Ishikawa (cell line): ENCODE results near the gene C14orf93.

Source experiments
- CEBPB ChIP-seq: IDR thresholded peaks from 2 replicates; pipeline ENCODE4 v1.6.1; 2012
- CREB1 ChIP-seq: IDR thresholded peaks from 2 replicates; pipeline ENCODE4 v1.6.1; 2012; ENCODE audit warnings: low read depth
- EGR1 ChIP-seq: IDR thresholded peaks from 2 replicates; pipeline ENCODE4 v1.6.1; 2012
- EP300 ChIP-seq: IDR thresholded peaks from 2 replicates; pipeline ENCODE4 v1.6.1; 2012; ENCODE audit warnings: borderline replicate concordance
- FOXM1 ChIP-seq: IDR thresholded peaks from 2 replicates; pipeline ENCODE4 v1.6.1; 2012; ENCODE audit warnings: low read depth, borderline replicate concordance
- NFIC ChIP-seq: IDR thresholded peaks from 2 replicates; pipeline ENCODE4 v1.6.1; 2012
- RAD21 ChIP-seq: IDR thresholded peaks from 2 replicates; pipeline ENCODE4 v1.6.1; 2012; ENCODE audit warnings: low read depth
- TAF1 ChIP-seq: IDR thresholded peaks from 2 replicates; pipeline ENCODE4 v1.6.1; 2012; ENCODE audit warnings: low read depth, mild to moderate bottlenecking
- TCF12 ChIP-seq: IDR thresholded peaks from 2 replicates; pipeline ENCODE4 v1.6.1; 2012; ENCODE audit warnings: low read depth
- TEAD4 ChIP-seq: IDR thresholded peaks from 2 replicates; pipeline ENCODE4 v1.6.1; 2012
- YY1 ChIP-seq: IDR thresholded peaks from 2 replicates; pipeline ENCODE4 v1.6.1; 2012; ENCODE audit warnings: low read depth
- ZBTB7A ChIP-seq: IDR thresholded peaks from 2 replicates; pipeline ENCODE4 v1.6.1; 2012; ENCODE audit warnings: low read depth
- TF ChIP-seq, protein P1 (sequence below): IDR thresholded peaks from 2 replicates; pipeline ENCODE4 v1.6.1; 2012; ENCODE audit warnings: low read depth, mild to moderate bottlenecking
- TF ChIP-seq, protein P2 (sequence below): IDR thresholded peaks from 2 replicates; pipeline ENCODE4 v1.6.1; 2012
- TF ChIP-seq, protein P3 (sequence below): IDR thresholded peaks from 2 replicates; pipeline ENCODE4 v1.6.1; 2012

C14orf93 gene, protein sequence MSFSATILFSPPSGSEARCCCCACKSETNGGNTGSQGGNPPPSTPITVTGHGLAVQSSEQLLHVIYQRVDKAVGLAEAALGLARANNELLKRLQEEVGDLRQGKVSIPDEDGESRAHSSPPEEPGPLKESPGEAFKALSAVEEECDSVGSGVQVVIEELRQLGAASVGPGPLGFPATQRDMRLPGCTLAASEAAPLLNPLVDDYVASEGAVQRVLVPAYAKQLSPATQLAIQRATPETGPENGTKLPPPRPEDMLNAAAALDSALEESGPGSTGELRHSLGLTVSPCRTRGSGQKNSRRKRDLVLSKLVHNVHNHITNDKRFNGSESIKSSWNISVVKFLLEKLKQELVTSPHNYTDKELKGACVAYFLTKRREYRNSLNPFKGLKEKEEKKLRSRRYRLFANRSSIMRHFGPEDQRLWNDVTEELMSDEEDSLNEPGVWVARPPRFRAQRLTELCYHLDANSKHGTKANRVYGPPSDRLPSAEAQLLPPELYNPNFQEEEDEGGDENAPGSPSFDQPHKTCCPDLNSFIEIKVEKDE

DNA sequence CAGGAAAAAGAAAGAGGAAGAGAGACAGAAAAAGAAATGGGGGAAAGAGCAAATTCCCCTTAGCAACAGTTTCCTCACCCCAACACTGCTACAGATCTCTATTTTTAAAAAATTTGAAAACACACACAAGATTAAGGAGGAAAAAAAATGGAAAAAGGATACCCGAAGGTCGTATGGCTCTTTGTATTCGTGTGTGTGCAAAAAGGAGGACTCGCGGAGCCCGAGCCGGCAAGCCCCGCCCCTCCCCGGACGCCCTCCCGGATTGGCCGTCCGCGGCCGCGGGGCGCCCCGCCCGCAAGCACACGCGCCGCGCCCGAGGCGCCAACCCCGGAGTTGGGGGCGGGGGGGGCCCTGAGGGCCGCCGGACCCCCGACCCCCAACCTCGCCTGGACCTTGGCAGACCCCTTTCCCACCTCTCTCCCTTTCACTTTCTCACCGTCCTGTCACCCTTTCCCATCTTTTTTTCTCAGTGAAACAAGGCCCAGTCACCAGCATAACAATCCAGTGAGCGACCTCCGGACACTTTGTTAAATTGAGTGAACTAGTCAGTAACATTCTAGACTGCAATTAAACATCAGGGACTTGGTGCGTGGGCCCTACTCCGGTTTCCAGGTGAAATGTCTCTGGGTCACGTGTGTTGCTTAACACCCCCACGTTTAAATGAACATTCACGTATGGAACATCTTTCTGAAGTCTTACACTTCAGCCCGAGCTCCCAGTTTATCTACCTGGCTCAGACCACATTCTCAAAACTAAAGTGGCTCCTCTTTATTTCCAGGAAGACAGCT is at the start of gene C14orf93:
C14orf93 (minus strand) TSS at position 205 of the 788 bp plus-strand sequence. CDS start 11,120 bp downstream, outside the sequence.
- TF ChIP-seq RAD21 = no peak
- TF ChIP-seq EGR1 = peak; percentile 38; the same call in 1 of the 2 replicates
- peak; percentile 98 for TF ChIP-seq ZBTB7A
- TF ChIP-seq TAF1 = no peak
- TF ChIP-seq, protein P1, sequence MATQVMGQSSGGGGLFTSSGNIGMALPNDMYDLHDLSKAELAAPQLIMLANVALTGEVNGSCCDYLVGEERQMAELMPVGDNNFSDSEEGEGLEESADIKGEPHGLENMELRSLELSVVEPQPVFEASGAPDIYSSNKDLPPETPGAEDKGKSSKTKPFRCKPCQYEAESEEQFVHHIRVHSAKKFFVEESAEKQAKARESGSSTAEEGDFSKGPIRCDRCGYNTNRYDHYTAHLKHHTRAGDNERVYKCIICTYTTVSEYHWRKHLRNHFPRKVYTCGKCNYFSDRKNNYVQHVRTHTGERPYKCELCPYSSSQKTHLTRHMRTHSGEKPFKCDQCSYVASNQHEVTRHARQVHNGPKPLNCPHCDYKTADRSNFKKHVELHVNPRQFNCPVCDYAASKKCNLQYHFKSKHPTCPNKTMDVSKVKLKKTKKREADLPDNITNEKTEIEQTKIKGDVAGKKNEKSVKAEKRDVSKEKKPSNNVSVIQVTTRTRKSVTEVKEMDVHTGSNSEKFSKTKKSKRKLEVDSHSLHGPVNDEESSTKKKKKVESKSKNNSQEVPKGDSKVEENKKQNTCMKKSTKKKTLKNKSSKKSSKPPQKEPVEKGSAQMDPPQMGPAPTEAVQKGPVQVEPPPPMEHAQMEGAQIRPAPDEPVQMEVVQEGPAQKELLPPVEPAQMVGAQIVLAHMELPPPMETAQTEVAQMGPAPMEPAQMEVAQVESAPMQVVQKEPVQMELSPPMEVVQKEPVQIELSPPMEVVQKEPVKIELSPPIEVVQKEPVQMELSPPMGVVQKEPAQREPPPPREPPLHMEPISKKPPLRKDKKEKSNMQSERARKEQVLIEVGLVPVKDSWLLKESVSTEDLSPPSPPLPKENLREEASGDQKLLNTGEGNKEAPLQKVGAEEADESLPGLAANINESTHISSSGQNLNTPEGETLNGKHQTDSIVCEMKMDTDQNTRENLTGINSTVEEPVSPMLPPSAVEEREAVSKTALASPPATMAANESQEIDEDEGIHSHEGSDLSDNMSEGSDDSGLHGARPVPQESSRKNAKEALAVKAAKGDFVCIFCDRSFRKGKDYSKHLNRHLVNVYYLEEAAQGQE = no peak
- no peak for TF ChIP-seq CREB1
- TF ChIP-seq CEBPB = no peak
- no peak for TF ChIP-seq TCF12
- TF ChIP-seq NFIC = no peak
- no peak for TF ChIP-seq EP300
- no peak for TF ChIP-seq TEAD4
- TF ChIP-seq, protein P2, sequence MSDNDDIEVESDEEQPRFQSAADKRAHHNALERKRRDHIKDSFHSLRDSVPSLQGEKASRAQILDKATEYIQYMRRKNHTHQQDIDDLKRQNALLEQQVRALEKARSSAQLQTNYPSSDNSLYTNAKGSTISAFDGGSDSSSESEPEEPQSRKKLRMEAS = 0 out of 2 replicates have a peak, but pooled peaks have one; percentile 34
- TF ChIP-seq YY1 = no peak
- TF ChIP-seq, protein P3, sequence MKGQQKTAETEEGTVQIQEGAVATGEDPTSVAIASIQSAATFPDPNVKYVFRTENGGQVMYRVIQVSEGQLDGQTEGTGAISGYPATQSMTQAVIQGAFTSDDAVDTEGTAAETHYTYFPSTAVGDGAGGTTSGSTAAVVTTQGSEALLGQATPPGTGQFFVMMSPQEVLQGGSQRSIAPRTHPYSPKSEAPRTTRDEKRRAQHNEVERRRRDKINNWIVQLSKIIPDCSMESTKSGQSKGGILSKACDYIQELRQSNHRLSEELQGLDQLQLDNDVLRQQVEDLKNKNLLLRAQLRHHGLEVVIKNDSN = peak; percentile 76
- no peak for TF ChIP-seq FOXM1

DNA sequence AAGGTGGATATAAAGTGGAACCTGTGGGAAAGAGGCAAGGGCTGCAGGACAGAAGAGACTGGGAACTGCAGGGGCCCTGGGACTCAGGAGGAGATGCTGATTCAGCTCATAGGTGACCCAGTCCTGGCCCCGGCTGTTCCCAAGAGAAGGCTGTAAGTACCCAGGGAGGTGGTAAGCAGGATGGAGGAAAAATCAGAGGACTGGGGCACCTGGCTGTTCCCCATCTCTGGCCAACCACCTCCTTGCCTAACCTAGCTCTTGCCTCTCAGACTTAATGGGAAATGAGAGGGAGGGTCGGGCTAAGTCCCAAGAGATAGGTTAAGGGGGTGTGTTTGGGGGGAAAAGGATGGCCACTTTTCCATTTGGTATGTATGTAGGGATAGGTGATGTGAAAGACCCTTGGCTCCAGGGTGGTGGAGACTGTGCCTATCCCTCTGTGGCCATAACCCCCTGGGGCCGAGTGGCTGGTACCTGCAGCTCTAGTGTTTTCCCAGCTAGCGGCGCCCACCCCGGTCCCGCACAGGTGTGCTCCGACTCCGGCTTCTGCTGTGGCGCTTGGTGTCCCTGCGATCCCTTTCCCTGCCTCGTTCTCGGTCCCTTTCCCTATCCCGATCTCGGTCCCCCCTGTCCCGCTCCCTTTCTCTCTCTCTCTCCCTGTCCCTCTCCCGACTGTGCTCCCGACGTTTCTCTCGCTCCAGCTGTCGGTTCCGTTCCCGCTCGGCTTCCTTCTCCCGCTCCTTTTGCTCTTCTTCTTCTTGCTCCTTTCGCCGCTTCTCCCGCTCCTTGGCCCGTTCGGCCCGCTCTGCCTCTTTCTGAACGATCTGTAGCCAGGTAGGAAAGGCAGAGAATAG is 48.9 kb upstream of the C14orf93 start:
- TF ChIP-seq RAD21 = no peak
- TF ChIP-seq, protein P1 = no peak
- no peak for TF ChIP-seq EGR1
- TF ChIP-seq FOXM1 = no peak
- TF ChIP-seq TEAD4 = no peak
- TF ChIP-seq YY1 = no peak
- TF ChIP-seq, protein P2 = no peak
- no peak for TF ChIP-seq ZBTB7A
- no peak for TF ChIP-seq TAF1
- TF ChIP-seq CEBPB = no peak
- TF ChIP-seq CREB1 = no peak
- TF ChIP-seq NFIC = no peak

DNA sequence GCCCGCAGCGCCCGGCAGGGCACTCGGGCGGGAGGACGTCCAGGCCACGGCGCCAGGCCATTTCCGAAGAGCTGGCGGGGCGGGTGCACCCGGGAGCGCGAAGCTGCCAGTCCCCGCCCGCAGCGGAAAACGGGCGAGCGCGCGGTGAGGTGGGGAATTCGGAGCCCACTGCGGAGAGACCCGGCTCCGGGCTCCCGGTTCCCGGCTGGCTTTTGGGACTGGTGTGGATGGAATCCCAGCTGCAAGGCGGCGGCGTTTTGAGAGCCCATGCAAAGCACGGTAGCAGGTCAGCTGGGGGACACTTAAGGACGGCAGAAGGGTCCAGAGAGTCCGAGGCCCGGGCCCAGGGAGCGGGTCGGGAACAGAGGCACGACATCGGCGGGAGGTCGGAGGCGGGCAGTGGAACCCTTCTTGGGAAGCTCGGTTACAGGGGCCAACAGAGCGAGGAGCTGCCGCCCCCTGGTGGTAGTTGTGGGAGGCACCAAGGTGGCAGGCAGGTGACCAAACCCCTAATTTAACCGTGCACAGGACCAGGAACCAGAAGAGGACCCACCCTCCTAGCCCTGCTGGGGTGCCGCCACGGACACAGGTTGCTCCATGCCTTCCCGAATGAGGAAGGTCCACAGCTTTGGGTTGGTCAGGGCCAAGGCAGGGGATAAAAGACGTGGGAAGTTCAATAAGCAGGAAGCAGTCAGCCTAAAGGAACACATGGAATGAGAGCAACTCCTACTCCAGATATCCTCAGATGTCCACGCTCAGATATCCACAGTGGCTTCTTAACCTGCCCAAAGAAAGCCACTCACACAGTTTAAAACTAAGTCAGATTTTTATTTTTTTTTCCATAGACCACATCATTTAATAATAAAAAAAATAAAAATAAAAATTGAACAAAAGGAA is 48.1 kb upstream of the C14orf93 start:
- TF ChIP-seq, protein P3 = peak; percentile 50
- TF ChIP-seq CEBPB (no peak), NFIC (peak; percentile 13; the same call in 1 of the 2 replicates), YY1 (no peak), ZBTB7A (peak; percentile 76; the same call in 1 of the 2 replicates), RAD21 (peak; percentile 74), TEAD4 (no peak), EP300 (no peak)
- TF ChIP-seq, protein P2 = peak; percentile 65
